NCI-H1694 treated with DMSO at 0.1 percent for 48 hours (cell line): ENCODE results near the gene AGPAT3.
A peak's percentile ranks its signal among the peaks of the same experiment; 100 is the strongest.
"Not testable (repeated sequence)": the region's sequence is repeated elsewhere in the genome, so short reads cannot be mapped to it uniquely, and the experiment has no call there.

ENCODE experiments used
- DNase-seq: peaks from one replicate; lab custom pipeline; 2025; lab: John Stamatoyannopoulos, UW

Gene AGPAT3

DNA sequence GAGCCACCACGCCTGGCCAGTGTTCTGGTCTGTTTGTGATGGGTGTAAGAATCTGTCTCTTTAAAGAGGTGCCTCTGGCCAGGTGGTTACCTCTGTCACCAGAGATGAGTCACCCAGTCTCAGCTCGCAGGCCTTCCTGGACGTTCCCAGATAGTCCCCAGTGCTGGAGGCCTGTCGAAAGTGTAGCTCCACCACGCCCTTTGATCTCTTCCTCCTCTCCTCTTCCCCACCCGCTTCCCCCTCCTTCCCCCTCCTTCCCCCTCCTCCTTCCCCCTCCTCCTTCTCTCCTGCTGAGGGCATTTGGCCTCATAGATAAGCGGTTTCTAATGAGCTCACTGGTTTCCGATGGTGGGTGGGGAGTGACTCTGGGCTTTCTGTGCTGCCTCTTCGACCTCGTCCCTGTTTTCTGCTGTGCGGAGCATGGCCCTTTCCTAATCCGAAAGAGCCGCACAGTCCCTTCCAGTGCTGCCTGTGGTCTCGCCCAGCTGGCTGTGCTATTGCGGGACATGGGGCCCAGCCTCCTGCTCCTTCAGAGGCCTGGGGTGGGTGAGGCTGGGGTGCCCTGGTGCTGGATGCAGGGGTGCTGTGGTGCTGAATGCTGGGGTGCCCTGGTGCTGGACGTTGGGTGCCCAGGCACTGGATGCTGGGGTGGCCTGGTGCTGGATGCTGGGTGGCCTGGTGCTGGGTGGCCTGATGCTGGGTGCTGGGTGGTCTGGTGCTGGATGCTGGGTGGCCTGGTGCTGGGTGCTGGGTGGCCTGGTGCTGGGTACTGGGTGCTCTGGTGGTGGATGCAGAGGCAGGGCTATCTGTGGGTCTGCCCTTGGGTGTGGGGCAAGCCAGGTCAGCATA lies 19.2 kb downstream of the AGPAT3 start:
- DNase-seq = no peak

GRCh38 chr21:43884861-43885417 lies 19.9 kb downstream of the AGPAT3 start:
- peak; percentile 9 for DNase-seq

- DNase-seq = no peak
Measured at GRCh38 chr21:43885721-43886120, 20.7 kb downstream of the AGPAT3 start.

GRCh38 chr21:43886565-43886964 lies 21.5 kb downstream of the AGPAT3 start:
- no peak for DNase-seq

DNA sequence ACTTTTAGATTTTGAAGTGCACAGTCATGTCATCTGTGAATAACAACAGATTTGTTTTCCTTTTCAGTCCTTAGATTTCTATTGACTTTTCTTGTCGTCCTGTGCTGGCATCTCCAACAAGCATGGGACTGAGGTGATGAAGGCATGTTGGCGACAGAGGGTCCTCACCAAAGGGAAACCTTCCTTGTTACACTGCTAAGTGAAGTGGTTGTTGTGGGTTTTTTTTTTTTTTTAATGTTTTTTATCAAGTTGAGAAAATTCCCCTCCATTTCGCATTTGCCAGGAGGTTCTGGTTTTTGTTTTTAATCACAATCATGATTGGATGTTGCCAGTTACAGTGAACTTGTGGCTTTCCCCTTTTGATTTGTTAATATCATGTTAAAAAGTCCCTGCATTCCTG lies 24.0 kb downstream of the AGPAT3 start:
- no peak for DNase-seq

GRCh38 chr21:43890042-43890441 lies 25.0 kb downstream of the AGPAT3 start:
- no peak for DNase-seq

DNA sequence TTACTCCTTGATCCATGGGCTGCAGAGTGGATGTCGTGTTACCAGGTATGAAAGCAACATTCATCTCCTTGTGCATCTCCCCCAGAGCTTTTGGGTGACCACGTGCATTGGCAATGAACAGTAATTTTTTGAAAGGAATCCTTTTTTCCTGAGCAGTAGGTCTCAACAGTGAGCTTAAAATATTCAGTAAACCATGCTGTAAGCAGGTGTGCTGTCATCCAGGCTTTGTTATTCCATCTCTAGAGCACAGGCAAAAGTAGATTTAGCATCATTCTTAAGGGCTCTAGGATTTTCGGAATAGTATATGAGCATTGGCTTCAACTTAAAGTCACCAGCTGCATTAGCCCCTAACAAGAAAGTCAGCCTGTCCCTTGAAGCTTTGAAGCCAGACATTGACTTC lies 27.3 kb downstream of the AGPAT3 start:
- DNase-seq = no peak

GRCh38 chr21:43892984-43893535 lies 28.0 kb downstream of the AGPAT3 start:
- DNase-seq = no peak

GRCh38 chr21:43893536-43894205 lies 28.6 kb downstream of the AGPAT3 start:
- DNase-seq = no peak

GRCh38 chr21:43894206-43894577 lies 29.2 kb downstream of the AGPAT3 start:
- DNase-seq = no peak

DNA sequence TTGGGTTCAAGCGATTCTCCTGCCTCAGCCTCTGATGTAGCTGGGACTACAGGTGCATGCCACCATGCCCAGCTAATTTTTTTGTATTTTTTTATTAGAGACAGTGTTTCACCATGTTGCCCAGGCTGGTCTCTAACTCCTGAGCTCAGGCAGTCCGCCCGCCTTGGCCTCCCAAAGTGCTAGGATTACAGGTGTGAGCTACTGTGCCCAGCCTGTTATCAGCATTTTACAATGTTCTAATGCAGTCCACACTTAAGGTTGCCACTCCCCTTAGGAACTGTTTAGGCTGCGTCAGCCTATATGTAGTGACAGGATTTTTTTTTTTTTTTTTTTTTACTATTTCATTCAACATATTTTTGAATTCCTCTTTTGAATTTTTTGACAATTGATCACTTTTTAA lies 30.2 kb downstream of the AGPAT3 start:
- DNase-seq = no peak

- DNase-seq = not testable (repeated sequence)
Measured at GRCh38 chr21:43896696-43897299, 31.8 kb downstream of the AGPAT3 start.

- DNase-seq = no peak
Measured at GRCh38 chr21:43899307-43900077, 34.5 kb downstream of the AGPAT3 start.

DNA sequence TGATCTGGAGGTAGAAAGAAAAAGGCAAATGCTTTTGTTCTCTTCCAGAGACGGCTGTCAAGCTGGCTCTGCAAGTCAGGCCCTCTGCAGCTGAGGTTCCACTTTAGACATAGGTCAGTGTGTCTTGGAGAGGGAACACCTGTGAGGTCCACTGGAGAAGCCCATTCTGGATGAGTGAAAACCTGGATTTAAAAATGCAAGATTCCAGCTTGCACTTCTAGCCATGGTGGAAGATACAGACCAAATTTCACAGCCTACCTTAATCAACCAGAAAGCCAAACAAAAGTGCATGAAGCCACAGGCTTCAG lies 35.0 kb downstream of the AGPAT3 start:
- DNase-seq = no peak

DNA sequence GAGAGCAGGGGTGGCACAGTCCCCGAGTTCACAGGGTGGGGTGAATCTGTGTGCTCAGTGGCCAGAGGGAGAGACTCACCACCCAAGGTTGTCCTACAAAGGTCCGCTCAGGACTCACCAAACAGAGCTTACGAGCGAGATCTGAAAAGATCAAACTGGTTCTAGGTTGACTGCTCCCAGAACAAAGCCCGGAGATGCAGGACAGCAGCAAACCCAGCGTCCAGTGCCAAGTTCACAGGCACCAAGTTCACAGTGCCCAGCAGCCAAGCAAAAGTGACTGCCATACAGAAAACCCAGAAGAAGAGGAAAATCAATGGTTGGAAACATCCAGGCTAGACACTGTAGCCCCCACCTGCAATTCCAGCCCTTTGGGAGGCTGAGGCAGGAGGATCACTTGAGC lies 35.7 kb downstream of the AGPAT3 start:
- DNase-seq = no peak

- no peak for DNase-seq
Measured at GRCh38 chr21:43902441-43902840, 37.4 kb downstream of the AGPAT3 start.

DNA sequence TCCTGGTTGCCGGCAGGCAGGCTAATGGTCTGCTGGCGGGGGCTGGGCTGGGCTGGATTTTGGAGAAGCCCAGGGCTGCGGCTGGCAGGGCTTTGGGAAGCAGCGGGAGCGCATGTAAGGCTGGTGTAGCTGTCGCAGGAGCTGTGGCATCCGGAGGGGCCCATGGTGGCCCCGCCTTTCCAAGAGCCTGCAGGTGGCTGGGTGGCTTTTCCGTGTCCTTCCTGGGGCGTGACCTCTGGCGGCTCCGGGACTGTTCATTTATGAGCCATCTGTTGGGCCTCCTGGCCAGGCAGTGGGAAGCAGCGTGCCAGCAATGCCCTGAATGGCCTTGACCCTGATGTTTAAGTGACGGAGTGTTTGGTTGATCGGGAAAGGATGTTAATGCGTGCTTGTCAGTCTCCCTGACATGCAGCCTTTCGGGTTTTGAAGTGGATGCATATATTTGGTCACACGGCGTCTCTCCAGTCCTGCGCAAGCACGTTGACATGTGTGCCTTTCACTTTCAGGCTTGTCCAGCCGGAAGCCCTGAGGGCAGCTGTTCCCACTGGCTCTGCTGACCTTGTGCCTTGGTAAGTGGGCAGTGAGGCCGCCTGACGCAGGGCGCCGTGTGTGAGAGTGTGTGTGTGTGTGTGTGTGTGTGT lies 38.5 kb downstream of the AGPAT3 start:
- no peak for DNase-seq

DNA sequence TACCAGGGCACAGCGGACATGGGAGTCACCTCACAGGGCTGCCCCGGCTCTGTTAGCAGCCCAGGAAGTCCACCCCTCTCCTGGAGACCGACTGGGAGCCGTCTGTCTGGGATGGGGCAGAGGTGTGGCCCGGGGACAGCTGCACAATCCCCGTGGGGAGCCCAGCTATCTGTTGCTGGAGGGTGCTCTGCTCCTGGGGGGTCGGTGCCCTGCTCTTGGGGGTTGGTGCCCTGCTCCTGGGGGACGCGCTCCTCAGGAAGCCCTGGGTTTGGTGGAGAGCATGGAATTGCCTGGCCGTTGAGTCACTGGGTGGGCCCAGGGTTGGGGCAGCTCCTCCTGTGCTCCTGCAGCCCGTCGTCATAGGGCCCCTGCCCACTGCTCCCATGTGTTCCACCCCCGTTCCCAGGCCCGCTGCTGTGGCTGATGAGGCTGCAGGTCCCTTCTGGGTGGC lies 39.3 kb downstream of the AGPAT3 start:
- no peak for DNase-seq

DNA sequence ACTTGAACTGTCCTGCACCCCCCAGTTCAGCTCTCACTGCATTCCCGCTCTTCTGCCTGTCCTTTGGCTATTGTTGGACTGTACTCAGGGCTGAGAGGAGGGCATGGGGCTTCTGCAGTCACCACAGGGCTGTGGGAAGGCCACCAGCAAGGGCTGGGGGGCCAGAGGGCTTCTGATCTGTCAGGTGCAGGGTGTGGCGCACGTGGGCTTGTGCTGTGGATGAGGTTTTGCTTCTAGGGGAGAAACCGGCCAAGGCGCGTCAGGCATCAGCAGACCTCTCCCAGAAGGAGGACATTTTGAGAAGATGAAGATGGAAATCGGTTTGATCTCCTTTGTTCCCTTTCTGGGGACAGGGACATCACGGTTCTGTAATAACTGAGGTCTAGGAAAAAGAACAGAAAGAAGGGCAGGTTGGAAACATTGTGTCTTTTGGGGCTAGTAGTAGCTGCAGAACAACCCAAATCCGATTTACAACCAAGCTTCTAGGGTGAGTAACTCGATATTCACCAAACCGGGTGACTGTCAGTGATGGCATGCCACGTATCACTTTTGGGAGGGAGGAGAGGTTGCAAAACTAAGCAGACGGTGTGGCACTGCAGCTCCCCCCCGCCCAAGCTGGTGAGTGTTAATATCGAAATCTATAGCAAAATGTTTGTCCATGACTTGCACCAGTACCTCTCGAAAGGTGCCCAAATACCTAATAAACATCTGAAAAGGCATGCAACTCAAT lies 40.9 kb downstream of the AGPAT3 start:
- DNase-seq = no peak

DNA sequence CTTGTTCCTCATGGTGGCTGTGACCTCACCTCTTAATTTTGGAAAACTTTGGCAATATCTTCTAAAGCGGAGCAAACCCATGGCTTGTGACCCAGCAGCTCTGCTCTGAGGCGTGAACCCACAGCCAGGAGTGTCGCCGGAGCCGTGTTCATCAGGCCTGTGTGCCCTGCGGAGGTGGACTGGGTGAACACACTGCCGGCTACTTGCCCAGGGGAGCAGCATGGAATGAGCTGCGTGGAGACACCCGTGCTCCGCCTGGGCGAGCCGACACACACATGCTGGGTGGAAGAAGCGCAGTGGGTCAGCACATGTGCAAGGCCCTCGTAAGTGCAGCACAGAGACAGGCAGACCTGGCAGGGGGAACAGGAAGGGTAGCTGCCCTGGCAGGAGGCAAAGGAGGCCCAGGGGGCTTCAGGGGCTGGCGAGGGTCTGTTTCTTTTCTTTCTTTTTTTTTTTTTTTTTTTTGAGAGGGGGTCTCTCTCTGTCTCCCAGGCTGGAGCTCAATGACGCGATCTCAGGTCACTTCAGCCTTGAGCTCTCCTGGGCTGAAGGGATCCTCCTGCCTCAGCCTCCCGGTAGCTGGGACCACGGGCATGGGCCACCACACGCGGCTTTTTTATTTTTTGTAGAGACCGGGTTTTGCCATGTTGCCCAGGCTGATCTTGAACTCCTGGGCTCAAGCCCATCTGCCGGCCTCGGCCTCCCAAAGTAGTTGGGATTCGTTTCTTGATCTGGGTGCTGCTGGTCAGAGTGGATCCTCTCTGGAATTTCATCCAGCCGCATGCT lies 41.8 kb downstream of the AGPAT3 start:
- DNase-seq = no peak
